Epithelial cell of prostate (primary cell): ENCODE results near the gene VRK3.
A peak's percentile ranks its signal among the peaks of the same experiment; 100 is the strongest.
"Not testable (repeated sequence)": the region's sequence is repeated elsewhere in the genome, so short reads cannot be mapped to it uniquely, and the experiment has no call there.

Experiments
- DNase-seq: peaks from one replicate; pipeline ENCODE4 v3.0.0-alpha.2; 2011; ENCODE audit warnings: low read depth, low spot score
- H3K27ac ChIP-seq: fragments of 450-650 bp; 2 replicates; pipeline ENCODE4 v1.5.1; 2017; ENCODE audit warnings: mild to moderate bottlenecking

VRK3 gene

DNA sequence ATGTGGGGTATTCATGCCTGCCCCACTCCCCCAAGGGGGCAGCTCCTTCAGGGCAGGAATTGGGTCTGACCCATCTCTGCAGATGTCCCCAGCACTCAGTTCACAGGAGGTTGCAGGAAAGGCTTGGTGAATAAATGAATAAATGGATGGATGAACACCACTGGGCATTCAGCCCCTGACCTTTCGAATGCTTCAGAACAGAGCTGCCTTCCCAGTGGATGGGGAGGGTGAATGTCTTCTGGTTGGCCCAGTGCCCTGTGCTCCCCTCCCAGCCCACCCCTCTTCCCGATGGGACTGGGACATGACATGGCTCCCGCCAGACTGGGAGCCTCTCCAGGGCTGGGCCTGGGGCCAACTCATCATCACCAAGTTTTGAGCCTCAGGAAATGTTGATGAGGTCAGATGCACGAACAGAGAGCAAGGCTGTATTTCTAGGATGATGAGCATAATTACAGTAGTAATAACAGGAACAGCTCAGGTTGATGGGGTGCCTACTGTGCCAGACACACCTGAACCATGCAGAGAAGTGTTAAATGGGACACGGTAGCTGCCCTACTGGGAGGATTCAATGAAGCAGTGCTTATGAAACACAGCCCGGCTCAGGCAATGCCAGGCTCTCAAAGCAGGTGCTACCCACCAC, 25.7 kb downstream of the VRK3 start:
- no peak for DNase-seq
- H3K27ac ChIP-seq: no peak overlapping the region

GRCh38 chr19:49997709-49998108, 27.5 kb downstream of the VRK3 start:
- H3K27ac ChIP-seq: no peak overlapping the region
- DNase-seq: no peak

DNA sequence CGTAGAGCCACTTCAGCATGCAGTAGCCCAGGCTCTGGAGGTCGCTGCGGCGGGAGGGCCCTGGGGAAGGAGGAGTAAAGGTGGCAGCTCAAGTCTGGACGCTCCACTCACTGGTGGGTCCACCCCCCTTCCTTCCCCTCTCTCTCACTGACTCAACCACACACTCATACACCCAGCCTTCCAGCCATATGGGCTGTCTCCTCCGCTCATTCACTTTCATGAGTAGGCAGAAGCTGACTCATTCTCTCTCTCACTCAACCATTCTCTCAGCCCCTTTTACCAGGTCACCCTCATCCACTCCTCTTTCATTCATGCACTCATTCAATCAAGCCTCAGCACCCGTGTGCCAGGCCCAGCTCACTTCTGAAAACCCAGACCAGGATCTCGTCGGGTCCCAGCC, 36.7 kb downstream of the VRK3 start:
- no peak overlapping the region for H3K27ac ChIP-seq
- DNase-seq: peak; percentile 12

- no peak overlapping the region for H3K27ac ChIP-seq
- DNase-seq: no peak
Measured at GRCh38 chr19:49988007-49988406, 37.2 kb downstream of the VRK3 start.

GRCh38 chr19:49987159-49987698, 37.9 kb downstream of the VRK3 start:
- peak; percentile 72 for DNase-seq
- no peak overlapping the region for H3K27ac ChIP-seq

DNA sequence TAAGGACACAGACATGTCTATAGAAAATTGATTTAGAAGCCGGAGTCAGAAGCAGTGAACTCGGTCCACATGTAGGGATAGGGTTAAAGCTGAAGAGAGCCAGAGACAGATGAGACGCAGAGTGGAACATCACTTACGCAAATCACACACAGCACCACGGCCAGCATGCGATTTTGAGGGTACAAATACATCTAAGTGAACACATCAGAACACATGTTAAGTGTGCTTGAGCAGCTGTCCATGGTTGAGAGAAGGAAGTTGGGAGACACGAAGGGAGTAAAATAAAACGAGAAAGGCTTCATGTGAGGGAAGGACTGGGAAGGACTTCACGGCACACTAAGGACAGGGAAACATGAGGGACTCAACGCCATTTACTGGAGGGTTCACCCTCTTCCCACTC, 38.8 kb downstream of the VRK3 start:
- no peak overlapping the region for H3K27ac ChIP-seq
- no peak for DNase-seq

DNA sequence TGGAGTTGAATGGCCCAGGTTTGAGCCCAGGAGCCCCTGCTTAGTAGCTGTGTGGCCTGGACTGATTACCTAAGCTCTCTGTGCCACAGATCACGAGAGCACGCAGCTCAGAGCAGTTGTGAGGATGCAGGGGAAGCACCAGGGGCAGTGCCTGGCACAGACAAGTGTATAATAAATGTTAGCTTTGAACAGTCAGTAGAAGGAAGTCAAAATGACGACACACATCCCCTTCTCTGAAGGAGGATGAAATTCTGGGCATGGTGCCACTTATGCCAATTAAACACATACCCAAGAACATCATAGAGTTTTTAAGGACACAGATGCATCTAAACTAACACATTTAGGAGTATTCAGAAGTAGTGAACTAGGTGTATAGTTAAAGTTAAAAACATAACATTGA, 39.3 kb downstream of the VRK3 start:
- no peak for DNase-seq
- no peak overlapping the region for H3K27ac ChIP-seq

DNA sequence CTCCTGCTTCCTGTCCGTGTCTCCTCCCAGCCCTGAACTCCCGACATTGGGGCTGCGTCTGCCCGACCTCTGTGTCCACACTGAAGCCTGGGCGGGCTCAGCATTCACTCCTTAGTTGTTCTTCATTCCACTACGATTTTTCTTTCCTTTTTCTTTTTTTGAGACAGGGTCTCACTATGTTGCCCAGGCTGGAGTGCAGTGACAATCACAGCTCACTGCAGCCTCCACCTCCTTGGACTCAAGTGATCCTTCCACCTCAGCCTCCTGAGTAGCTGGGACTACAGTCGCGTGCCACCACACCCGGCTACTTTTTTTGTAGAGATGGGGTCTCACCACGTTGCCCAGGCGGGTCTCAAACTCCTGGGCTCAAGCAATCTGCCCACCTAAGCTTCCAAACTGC, 40.7 kb downstream of the VRK3 start:
- no peak overlapping the region for H3K27ac ChIP-seq
- DNase-seq: no peak

- DNase-seq: no peak
- no peak overlapping the region for H3K27ac ChIP-seq
Measured at GRCh38 chr19:49983645-49984229, 41.4 kb downstream of the VRK3 start.

DNA sequence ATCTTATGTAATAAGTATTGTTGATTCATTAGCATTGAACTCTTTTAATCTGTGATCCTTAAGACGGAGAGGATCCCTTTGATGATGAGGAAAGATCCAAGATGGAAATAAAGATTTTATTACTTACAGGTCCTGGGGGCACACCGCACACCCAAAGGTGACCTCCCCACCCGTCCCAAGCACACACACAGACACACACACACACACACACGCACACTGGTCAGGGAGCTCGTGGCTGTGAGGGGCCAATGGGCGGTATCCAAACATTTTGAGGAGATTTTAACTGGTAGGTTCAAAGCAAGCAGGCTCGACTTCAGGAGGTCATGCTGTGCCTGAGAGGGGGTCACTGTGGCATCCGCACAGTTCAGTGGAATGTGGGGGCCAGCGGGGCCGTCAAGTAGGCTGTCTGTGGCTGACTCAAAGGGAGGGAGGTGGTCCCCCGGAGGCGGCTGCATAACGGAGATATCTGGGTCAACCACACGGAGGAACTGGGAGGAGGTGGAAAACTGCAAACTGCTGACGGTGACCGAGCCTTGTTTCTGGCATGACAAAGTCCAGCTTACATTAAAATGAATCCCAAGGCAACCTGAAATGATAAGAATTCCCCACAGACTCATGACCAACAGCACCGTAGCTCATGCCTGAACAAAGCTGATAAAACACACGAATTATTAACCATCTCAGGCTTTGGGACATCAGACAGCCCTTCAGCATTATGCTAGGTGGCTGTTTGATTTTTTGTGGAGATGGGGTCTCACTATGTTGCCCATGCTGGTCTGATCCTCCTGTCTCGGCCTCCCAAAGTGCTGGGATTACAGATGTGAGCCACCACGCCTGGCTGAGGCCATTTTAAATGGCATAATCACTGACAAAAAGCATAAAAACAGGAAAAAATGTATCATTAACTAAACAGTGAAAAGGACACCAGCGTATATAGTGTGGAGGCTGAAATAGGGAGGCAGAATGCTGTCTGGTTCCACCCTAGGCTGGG, 43.3 kb downstream of the VRK3 start:
- no peak for DNase-seq
- no peak overlapping the region for H3K27ac ChIP-seq

- no peak overlapping the region for H3K27ac ChIP-seq
- DNase-seq: no peak
Measured at GRCh38 chr19:49978324-49978723, 46.8 kb downstream of the VRK3 start.

GRCh38 chr19:49977881-49978280, 47.3 kb downstream of the VRK3 start:
- no peak for DNase-seq
- H3K27ac ChIP-seq: no peak overlapping the region

DNA sequence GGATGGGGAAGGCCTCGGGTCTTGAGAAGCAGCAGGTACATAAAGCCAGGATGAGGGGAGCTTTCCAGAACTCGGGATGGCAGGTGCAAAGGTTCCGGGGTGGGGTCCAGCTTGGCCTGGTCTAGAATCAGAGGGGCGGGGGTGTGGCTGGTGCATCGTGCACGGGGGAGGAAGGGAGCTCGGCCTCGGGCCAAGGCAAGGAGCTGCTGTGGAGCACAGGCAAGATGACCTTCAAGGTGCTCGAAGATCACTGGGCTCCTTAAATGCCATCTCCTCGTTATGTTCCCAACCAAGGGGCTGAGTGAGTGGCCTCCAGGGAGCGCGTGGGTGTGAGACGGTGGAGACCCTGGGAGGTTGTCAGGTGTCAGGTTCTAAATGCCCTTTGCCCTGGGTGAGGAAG, 48.1 kb downstream of the VRK3 start:
- no peak overlapping the region for H3K27ac ChIP-seq
- no peak for DNase-seq

- DNase-seq: no peak
Measured at GRCh38 chr19:49976496-49976895, 48.7 kb downstream of the VRK3 start.

GRCh38 chr19:49975051-49975450, 50.1 kb downstream of the VRK3 start:
- DNase-seq: no peak
- H3K27ac ChIP-seq: no peak overlapping the region

More at GRCh38 chr19:49976496-49976895, 48.7 kb downstream of the VRK3 start:
- no peak overlapping the region for H3K27ac ChIP-seq

DNA sequence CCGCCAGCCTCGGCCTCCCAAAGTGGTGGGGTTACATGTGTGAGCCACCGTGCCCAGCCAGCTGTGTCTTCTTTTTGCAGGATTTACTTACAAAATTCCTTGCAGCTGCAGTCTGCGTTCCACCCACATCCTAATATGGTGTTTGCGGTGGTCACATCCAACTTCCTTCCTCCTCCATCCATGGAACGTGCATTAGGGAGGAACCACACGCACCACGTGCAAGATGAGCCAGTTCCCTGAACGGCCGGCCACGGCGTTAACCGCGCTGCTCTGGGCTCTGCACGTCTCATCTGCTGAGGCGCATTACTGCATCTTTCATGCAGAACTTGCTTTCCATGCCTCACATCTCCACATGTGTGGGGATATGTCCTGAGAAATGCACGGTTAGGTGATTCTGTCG, 51.2 kb downstream of the VRK3 start:
- no peak overlapping the region for H3K27ac ChIP-seq
- no peak for DNase-seq

- DNase-seq: no peak
- no peak overlapping the region for H3K27ac ChIP-seq
Measured at GRCh38 chr19:49972841-49973240, 52.3 kb downstream of the VRK3 start.

GRCh38 chr19:49971991-49972411, 53.2 kb downstream of the VRK3 start:
- DNase-seq: no peak
- no peak overlapping the region for H3K27ac ChIP-seq

- not testable (repeated sequence) for H3K27ac ChIP-seq, DNase-seq
Measured at GRCh38 chr19:49969355-49969754, 55.8 kb downstream of the VRK3 start.

- H3K27ac ChIP-seq: no peak overlapping the region
- DNase-seq: no peak
Measured at GRCh38 chr19:49968279-49968922, 56.8 kb downstream of the VRK3 start.
